Dedifferentiated amniotic fluid mesenchymal stem cell (primary cell): ENCODE measurements around the gene ZCCHC7.
"Not testable (repeated sequence)": the region's sequence is repeated elsewhere in the genome, so short reads cannot be mapped to it uniquely, and the experiment has no call there.

ENCODE experiments used
- DNase-seq: peaks from one replicate; pipeline ENCODE4 v3.0.0-alpha.2; 2016; ENCODE audit errors: extremely low spot score

Gene ZCCHC7

DNA sequence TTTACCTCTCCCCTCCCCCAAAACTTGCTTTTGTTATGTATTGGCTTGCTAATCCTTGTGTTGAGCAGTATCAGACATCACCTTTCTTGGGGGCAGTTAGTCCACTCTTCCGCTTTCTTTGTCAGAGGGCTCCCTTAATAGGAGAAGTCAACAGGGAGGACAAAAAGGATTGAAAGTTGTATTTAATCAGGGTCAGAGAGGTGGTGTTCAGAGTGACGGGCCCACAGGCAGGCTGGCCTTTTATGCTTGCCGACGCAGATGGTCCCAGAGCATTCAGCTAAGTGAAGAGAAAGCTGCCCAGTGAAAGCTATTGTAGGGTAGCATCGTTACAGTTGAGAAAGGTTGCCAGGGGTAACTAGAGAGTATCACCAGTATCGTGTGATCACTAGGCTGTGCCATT is 131.1 kb downstream of the ZCCHC7 start:
- no peak for DNase-seq

DNA sequence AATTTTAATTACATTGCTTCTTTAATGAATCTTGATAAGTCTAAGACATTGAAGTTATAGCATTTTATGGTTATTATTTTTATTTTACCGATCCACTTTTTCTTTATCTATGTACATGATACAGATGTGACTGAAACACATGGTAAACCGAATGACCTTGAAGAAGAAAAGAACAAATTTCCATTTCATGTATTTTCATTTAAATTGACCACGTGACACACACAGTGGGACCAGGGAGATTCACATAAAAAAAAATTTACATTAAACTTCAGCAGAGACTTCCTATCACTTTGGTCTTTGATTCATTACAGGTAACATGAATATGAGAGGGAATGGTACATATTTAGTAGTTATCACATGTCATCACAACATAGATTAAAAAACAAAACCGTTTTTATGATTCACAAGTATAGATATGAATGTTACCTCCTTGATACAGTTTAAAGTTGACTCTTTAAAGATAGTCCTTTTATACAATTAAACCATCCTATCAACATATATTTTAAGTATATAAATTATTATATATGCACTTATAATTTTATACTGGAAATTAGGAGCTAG is 133.1 kb downstream of the ZCCHC7 start:
- DNase-seq = no peak

DNA sequence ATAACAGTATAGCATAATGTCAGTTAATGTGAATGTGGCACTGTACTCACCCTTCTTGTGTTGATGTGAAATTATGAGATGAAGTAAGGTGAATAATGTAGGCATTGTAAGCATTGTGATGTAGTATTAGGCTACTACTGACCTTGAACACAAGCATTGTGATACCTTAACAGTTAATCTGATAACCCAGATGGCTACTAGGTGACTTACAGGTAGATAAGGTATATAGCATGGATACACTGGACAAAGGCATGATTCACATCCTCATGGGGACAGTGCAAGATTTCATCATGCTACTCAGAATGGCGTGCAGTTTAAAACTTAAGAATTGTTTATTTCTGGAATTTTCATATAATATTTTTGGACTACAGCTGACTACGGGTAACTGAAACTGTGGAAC is 134.8 kb downstream of the ZCCHC7 start:
- no peak for DNase-seq

DNA sequence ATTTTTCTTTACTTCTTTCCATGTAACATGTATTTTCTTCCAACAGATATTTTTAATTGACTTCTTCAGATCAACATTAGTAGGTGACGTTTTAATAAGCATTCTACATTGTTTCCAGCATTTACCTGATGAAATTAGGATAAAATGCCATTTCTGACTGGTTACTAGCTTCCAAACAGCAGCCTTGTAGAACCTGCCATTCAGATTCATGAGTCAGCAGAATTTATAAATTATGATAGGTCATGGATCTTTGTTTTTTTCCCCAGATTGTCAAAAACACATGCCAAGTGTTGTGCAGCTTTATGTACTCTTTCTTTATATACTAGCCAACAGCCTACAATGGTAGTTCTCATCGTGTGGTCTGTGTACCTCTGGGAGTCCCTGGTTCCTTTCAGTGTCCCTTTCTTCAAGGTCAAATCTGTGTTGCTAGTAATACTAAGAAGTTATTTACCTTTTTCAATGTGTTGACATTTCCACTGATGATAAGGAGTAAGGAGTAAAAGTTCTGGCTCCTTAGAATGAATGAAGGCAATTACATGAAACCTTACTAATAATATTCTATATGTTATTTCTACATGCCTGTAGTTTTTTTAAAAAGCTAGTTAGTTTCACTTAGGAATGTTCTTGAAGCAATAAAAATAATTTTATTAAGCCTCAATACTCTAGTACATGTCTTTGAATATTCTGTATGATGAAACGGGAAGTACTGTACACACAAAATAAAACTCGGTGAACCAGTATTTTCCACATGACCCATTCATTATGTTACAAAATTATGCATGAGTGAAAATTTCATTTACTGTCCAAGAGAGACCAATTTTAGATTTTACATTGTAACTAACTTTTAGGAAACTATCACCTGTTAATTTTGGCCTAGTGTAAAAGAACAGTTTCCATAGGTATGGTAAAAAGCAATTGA is 135.8 kb downstream of the ZCCHC7 start:
- DNase-seq = no peak

GRCh38 chr9:37259951-37260350 is 139.6 kb downstream of the ZCCHC7 start:
- DNase-seq = no peak

DNA sequence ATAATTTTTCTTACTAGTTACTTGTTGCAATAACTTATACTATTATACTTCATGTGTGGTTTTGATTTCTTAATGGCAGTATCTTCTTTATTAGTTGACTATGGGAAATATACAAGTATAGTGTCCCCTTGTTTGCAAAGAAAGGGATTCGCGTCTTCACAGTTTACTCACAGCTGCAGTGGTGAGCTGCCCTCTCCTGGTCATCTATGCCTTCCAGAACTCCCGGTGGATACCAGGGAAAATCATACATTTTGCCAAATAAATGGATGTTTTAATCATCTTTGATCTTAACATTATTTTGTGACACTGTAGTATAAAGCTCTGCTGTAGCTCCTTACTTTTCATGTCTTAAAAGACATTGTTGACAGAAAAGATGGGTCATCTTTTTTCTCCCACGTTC is 142.0 kb downstream of the ZCCHC7 start:
- DNase-seq = no peak

DNA sequence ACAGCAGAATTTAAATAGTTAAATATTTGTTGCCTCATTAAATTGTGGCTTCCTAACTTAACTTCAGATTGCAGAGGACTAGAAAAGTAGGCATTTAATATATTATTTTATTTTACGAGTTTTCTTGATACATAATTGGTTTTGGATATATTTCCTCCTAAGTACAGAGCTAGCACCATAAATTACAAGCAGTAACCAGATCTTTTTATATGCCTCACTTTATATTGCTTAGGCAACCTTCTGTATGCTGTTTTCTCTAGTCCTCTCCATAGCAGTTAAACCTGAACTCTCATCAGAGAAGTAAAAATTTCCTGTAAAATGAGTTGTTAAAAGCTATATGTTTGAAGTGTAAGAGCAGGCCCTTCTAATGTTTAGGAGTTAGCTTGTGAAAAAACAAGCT is 144.2 kb downstream of the ZCCHC7 start:
- no peak for DNase-seq

DNA sequence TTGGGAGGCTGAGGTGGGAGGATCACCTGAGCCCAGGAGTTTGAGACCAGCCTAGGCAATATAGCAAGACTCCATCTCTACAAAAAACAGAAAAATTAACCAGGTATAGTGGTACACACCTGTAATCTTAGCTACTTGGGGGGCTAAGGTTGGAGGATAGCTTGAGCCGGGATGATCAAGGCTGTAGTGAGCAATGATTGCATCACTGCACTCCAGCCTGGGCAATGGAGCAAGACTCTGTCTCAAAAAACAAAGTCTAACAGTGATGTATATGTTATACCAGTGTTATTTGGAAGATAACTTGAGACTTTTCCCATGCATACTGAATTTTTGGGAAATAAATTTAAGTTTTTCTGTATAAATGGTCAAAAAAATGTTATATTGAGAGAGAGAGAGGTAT is 146.3 kb downstream of the ZCCHC7 start:
- DNase-seq = no peak

- no peak for DNase-seq
Measured at GRCh38 chr9:37269221-37269620, 148.8 kb downstream of the ZCCHC7 start.

GRCh38 chr9:37271679-37272078 is 151.3 kb downstream of the ZCCHC7 start:
- no peak for DNase-seq

GRCh38 chr9:37273595-37273994 is 153.2 kb downstream of the ZCCHC7 start:
- DNase-seq = no peak

DNA sequence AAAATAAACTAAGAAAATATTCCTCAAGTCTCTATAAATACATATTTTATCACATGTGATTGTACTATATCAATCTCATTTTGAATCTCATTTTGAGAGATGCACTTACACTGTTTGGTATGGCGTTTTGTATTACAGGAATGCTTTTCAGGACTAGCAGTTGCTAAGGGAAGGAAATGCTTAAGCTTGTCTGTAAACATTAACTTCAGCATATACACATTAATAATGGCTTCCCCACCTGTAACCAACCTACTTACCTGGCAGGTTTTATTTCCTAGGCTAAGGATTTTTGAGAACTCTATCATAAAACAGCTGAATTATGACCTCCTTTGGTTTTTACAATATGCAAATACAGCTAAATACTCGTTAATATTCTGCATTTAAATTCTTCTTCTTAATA is 161.2 kb downstream of the ZCCHC7 start:
- no peak for DNase-seq

- DNase-seq = peak; percentile 37
Measured at GRCh38 chr9:37283730-37284325, 163.5 kb downstream of the ZCCHC7 start.

DNA sequence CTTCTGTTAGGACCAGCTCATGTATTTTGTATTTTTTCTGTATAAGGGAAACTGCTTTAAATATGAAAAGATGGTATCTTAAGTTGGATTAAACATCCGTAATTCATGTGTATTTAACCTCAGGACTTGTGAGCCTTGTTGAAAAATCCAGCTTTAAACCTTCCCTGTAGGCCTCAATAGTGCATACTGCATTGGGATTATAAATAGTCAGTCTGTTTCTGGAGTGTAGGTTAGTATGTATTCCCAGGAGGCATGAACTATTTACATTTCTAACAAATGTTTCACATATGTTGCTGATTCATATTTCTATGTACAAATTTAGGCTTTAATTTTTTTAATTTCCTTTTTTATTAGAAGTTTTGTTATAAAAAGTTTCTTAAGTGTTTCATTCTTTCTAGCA is 164.3 kb downstream of the ZCCHC7 start:
- DNase-seq = peak; percentile 46

GRCh38 chr9:37286530-37287175 is 166.3 kb downstream of the ZCCHC7 start:
- DNase-seq = no peak

- DNase-seq = no peak
Measured at GRCh38 chr9:37287317-37287716, 166.9 kb downstream of the ZCCHC7 start.

DNA sequence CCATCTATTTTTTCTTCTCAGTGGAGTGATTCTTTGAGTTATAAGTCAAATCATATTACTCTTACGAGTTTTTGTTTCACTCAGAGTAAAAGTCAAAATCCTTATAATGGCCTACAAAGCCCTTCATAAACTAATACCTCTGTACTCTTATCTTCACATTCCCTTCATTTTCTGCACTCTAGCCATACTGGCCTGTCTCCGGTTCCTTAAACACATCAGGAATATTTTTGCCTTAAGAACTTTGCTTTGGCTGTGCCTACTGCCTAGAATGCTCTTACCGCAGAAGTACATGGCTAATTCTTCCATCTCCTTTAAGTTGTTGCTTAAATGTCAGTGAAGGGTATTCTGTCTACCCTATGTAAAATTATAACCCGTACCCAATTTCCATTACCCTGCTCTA is 169.3 kb downstream of the ZCCHC7 start:
- no peak for DNase-seq

- DNase-seq = no peak
Measured at GRCh38 chr9:37290366-37290939, 170.1 kb downstream of the ZCCHC7 start.

DNA sequence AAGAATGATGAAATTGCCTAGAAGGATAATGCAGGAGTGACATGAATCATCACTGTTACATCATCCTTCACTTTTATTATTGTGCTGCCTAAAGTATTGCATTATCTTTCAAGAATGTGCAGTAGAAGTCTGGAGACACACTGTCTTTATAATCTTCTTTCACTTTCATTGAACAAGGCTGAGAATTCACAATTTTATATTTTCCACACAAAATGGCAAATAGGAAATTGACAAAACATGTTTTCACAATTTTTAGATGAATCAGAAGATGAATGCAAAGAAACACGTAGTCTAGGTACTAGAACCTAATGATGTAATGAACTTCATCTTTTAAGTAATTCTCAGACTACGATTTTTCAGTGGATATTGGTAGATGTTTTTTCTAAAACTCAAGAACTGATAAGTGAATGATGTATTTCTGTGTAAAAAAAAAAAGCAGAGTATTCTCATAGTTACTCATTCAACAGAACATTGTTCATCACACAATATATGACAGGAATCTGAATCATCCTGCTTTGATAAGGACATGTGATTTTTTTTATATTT is 170.6 kb downstream of the ZCCHC7 start:
- peak; percentile 83 for DNase-seq

- not testable (repeated sequence) for DNase-seq
Measured at GRCh38 chr9:37291612-37292238, 171.4 kb downstream of the ZCCHC7 start.

DNA sequence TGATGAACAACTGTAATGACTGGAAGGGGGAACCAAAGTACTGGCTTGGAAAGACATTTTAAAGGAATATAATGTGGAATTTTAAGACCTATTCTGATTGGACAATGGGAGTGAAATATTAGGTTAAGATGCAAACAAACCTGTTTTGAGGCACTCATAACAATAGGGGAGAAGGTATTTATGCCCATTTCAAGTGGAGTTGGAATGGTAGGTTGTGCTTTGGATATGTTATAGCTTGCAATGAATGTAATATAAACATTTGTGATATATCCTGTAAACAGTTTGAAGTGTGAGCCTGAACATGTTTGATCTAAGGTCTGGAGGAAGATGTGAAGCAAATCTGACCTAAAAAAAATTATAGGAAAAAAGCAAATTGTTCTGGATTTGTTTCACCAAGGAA is 172.5 kb downstream of the ZCCHC7 start:
- DNase-seq = no peak
